Activated T-cell treated with anti-CD3 and anti-CD28 coated beads for 48 hours (primary cell): Measurements from ENCODE around the gene ABCC10.
"Not testable (repeated sequence)": the region's sequence is repeated elsewhere in the genome, so short reads cannot be mapped to it uniquely, and the experiment has no call there.

Experiments used
- DNase-seq: peaks from one replicate; pipeline ENCODE4 v3.0.0-alpha.2; 2020; ENCODE audit warnings: low read depth

Gene ABCC10

DNA sequence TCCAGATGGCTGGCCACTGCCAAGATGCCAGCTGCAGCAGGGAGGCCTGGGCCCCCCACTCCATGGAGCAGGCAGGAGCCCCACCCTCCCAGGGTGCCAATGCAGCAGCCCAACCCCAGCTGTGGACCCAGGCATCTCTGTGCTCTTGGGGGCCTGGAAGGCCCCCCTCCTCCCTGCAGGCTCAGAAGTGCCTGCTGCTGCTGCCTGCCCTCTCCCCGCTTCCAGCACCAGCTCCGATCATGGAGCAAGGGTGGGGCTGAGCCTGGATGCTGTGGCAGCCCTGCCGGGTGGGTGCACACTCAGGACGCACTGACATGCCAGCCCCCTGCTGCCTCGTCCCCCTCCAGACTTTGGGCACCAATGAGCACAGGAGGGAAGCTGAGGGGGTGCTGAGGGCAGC, 14.8 kb upstream of the ABCC10 start:
- DNase-seq, result no peak

DNA sequence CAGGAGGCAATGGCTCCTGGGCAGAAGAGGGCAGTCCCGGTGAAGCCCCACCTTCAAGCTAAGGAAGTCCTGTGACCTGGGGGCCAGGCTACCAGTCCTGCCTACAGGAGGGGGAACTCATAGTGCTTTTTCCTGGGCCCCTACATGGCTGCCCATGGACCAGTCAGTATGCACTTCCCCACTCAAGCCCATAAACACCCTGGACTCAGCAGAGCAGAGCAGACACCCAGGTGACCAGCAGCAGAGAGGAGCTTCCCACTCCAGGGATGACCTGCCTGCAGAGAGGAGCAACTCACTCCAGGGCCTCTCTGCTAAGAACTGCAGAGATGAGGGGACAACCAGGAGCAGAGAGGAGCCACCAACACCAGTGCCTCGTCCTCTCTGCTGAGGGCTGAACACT, 14.3 kb upstream of the ABCC10 start:
- DNase-seq, result no peak

DNA sequence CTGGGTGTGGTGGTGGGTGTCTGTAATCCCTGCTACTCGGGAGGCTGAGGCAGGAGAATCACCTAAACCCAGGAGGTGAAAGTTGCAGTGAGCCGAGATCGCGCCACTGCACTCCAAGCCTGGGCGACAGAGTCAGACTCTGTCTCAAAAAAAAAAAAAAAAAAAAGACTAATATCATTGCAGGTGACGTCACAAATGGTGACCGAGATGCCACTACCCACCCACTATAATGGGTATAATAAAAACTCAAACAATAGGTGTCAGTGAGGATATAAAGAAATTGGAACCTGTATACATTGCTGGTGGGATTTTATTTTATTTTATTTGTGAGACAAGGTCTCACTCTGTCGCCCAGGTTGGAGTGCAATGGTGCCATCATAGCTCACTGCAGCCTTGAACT, 12.1 kb upstream of the ABCC10 start:
- DNase-seq, result not testable (repeated sequence)

DNA sequence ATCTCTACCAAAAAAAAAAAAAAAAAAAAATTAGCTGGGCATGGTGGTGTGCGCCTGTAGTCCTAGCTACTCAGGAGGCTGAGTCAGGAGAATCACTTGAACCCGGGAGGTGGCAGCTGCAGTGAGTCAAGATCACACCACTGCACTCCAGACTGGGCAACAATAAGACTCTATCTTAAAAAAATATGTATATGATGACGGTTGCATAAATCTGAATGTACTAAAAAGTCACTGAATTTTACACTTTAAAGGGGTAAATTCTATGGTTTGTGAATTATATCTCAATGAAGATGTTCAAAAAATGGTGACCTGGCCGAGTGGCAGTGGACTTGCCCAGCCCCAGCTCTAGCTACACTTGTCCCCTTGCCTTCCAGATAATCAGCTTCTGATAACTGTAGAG, 10.4 kb upstream of the ABCC10 start:
- no peak for DNase-seq

DNA sequence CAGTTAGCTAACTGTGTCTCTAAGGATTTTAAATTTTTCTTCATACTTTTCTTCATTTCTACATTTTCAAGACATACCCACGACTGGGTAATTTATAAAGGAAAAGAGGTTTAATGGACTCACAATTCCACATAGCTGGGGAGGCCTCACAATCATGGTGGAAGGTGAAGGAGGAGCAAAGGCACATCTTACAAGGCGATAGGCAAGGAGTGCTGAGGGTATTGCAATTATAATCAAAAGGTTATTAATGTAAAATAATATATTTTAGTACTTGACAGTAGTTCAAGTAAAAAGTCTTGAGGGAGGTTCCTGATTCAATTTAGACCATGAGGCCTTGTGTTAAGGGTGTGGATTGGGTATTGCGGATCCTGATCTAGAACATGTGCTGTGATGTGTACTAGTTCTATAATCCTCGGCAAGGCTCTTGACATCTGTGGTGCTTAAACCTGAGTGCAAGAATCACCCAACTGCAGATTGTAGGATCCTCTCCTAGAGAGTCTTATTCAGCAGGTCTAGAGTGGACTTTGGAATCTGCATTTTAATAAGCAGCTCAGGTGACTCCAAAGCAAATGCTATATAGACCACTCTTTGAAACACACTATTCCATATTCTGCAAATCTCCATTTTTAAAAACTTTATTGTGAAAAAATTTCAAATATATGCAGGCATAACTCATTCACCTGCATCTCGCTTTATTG, 7.2 kb upstream of the ABCC10 start:
- DNase-seq, result no peak

DNA sequence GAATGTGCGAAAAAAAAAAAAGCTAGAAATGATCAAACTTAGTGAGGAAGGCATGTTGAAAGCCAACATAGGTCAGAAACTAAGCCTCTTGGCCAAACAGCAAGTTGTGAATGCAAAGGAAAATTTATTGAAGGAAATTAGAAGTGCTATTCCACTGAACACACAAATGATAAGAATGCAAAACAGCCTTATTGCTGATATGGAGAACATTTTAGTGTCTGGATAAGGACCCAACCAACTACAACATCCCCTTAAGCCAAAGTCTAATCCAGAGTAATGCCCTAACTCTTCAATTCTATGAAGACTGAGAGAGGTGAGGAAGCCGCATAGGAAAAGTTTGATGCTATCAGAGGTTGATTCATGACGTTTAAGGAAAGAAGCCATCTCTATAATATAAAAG, 5.5 kb upstream of the ABCC10 start:
- DNase-seq, result no peak

DNA sequence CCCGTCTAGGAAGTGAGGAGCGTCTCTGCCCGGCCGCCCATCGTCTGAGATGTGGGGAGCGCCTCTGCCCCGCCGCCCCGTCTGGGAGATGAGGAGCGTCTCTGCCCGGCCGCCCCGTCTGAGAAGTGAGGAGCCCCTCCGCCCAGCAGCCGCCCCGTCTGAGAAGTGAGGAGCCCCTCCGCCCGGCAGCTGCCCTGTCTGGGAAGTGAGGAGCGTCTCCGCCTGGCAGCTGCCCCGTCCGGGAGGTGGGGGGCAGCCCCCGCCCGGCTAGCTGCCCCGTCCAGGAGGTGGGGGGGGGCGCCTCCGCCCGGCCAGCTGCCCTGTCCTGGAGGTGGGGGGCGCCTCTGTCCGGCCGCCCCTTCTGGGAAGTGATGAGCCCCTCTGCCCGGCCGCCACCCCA, 2.3 kb upstream of the ABCC10 start:
- DNase-seq, result not testable (repeated sequence)

DNA sequence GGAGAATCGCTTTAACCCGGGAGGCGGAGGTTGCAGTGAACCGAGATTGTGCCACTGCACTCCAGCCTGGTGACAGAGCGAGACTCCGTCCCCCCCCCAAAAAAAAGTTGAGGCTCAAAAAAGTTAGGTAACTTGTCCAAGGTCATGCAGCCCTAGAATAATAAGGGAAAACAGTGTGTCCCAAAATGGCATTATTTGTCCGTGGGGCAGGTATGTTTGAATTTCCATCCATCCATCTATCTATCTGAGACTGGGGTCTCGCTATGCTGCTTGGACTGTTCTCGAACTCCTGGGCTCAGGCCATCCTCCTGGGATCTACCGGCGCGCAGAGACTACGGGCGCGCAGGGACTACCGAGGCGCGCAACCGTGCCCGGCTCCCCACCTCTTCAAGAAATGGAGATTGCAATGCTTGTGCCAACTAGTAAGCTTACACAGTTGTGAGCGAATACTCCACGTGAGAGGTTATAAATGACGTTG, 374 bp upstream of the ABCC10 start:
- DNase-seq, result no peak

DNA sequence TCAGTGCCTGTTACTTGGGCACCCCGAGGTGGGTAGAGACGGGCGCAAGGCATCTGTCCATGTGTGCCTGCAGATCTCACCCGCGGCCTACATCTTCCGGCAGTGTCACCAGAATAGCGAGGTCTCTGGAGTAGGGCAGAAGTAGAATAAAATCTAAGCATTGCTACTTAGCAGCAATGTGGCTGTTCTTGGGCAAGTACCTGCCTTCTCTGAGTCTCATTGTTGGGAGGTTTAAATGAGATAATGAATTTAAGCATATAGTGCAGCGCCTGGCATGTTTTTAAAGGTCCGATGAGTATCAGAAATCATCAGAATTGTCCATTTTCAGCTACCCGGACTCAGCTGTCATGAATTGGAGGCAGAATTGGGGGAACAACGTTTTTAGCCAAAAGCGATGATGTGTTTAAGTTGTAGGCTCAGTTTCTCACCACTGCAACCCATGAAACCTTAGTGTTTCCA, 800 bp downstream of the ABCC10 start:
- no peak for DNase-seq

DNA sequence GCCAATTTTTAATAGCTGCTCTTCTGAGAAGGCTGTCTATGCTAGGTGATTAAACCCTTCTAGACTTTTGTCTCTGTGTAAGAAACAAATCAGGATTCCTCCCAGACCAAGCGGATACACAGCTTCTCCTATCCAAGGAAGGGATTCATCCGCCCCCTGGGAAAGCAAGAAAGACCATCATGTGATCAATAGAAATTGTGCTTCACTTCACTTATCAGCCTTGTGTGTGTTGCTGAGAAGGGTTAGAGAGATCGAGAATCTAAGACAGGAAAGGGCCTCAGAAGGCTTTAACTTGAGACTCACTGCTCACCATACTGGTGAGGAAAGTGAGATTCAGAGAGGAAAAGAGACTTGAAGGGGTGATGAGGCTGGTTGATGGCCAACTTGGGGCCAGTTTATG, 1.5 kb downstream of the ABCC10 start:
- DNase-seq, result no peak

DNA sequence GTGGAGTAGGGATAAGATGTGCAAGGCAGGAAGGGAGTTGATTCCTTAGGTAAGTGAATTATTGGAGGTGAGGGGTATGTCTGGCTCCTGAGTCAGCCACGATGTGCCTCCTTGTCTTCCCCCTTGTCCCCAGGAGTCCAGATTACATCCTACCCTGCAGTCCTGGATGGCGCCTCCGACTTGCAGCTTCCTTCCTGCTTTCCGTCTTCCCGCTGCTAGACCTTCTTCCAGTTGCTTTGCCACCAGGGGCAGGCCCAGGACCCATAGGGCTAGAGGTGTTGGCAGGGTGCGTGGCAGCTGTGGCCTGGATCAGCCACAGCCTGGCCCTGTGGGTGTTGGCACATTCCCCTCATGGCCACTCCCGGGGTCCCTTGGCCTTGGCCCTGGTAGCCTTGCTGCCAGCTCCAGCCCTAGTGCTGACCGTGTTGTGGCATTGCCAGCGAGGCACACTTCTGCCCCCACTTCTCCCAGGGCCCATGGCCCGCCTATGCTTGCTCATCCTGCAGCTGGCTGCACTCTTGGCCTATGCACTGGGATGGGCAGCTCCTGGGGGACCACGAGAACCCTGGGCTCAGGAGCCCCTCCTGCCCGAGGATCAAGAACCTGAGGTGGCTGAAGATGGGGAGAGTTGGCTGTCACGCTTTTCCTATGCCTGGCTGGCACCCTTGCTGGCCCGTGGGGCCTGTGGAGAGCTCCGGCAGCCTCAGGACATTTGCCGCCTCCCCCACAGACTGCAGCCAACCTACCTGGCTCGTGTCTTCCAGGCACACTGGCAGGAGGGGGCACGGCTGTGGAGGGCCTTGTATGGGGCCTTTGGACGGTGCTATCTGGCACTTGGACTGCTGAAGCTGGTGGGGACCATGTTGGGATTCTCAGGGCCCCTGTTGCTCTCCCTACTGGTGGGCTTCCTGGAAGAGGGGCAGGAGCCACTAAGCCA, 4.9 kb downstream of the ABCC10 start:
- DNase-seq, result no peak

DNA sequence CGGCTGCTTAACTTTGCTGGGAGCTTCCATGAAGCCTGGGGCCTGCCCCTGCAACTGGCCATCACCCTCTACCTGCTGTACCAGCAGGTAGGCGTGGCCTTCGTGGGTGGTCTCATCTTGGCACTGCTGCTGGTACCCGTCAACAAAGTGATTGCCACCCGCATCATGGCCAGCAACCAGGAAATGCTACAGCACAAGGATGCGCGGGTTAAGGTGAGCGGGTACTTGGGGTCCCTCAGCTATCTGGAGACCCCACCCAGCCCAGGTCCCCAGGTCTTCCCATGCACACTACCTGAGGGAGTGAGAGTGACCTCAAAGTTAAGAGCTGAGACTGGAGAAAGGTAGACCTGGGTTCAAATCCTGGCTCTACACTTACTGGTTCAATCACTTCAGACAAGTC, 5.8 kb downstream of the ABCC10 start:
- no peak for DNase-seq

DNA sequence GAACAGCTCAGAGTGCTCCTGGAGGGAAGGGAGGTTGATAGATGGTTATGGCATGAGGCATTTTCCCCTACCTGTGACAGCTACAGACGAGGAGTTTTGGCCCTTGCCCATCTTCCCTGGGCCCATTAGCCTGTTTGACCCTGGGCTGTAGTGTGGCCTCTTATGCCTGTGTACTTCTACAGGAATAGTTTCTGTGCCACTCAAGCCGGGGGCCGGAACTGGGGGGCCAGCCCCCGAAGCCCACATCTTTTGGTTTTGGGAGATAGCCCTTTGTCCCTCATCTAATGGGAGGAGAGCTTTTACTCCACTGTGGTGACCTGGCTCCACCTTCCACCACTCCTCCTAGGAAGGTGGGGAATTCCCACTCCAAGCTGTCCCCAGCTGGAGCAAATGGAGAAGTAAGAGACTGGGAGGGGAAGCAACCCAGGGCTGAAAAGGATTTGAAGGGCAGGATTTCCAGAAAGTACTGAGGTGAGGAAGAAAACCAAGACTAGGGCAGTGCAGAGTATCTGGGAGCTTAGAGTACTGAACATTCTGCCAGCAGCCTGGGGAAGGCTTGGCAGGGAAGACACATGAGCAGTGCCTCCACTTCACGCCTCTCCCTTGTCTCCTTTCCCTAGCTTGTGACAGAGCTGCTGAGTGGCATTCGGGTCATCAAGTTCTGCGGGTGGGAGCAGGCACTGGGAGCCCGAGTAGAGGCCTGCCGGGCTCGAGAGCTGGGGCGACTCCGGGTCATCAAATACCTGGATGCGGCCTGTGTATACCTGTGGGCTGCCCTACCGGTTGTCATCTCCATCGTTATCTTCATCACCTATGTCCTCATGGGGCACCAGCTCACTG, 6.9 kb downstream of the ABCC10 start:
- DNase-seq, result no peak

DNA sequence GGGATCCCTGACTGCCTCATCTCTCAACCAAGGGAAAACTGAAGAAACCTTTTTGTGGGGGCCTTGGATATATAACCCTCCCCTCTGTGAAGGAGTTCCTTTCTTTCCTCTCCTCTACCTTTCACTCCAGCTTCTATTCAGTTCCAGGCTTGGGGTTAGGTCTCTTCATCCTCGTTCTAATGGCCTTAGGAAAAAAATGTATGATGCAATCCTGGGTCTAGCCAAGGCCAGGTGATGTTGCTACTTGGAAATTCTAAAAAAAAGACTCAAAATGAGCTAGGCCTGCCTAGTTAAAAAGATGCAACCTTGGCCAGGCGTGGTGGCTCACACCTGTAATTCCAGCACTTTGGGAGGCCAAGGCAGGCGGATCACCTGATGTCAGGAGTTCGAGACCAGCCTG, 7.6 kb downstream of the ABCC10 start:
- DNase-seq, result no peak

DNA sequence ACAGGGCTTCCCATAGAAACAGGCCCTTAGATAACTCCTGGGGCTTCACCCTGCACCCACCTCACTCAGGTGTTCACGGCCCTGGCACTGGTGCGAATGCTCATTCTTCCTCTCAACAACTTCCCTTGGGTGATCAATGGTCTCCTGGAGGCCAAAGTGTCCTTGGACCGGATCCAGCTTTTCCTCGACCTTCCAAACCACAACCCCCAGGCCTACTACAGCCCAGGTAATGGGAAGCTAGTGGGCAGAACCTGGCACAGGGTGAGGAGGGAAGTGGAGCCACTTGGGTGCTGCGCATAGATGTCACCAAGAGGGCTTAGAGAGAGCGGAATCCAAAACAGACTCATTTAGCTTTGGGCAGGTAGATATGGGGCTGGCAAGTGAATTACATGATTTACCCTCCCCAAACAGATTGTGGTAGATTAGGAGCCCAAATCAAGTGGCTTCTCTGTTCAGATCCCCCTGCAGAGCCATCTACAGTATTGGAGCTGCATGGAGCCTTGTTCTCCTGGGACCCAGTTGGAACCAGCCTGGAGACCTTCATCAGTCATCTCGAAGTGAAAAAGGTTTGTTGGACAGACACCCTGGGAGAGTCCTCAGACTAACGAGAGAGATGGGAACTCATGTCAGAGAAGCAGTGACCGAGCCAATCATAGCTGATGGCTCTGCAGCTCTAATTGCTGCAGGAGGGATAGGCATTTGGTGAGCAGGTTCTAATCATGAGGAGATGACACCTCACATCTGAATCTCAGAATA, 8.5 kb downstream of the ABCC10 start:
- DNase-seq, result no peak

DNA sequence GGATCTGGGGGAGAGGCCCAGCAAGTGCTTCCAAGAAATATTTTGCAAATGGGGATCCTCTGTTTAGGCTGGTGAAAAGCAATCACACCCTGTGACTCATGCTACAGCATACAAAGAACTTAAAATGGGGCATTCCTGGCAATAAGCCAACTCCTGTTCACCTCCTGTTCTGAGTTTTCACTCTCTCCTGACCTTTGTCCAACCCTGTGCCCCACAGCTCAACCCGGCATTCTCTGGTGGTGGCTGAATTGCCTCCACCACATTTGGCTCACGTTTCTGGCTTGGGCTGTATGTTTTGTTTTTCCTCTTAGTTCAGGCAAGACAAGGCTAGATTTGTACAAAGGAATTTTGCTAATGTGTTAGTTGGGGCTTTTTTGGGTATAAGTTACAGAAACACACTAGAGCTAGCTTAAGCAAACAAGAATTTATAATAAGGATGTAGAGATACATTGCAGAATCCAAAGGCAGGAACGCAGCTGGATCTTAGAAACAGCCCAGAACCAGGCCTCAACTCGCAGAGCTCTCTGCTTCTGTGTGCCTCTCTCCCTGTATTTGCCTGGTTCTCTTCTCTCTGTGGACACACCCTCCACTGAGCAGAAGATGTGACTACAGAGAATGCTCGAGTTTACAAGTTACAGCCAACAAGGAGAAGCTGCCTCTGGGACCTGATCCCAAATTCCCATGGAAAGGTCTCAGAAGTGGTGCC, 9.4 kb downstream of the ABCC10 start:
- DNase-seq, result no peak

DNA sequence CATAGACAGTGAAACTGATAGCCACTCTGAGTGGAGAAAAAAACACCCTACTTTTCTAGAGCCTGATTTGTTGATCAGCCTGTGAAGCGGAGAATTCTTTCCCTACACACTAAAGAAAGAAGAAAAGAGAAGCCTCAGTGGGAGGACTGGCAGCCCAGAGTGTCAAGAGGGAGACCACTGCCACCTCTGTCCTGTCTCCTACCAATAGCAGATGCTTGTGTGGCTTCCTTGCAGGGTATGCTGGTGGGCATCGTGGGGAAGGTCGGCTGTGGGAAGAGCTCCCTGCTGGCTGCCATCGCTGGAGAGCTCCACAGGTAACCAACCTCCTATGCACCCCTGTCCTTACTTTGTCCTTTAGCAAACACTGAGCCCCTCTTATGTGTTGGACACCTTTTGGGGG, 10.4 kb downstream of the ABCC10 start:
- DNase-seq, result no peak

DNA sequence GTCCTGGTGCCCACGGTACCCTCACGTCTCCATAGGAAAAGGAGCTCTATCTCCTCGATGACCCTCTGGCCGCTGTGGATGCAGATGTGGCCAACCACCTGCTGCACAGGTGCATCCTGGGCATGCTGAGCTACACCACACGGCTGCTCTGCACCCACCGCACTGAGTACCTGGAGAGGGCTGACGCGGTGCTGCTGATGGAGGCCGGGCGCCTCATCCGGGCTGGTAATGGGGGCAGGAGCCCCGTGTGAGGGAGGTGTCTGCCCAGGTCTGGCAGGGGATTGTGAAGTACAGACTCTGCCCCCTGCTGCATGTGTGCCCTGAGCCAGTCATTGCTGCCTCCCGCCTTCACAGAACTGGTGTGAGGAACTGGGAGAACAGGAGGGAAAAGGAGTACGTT, 15.6 kb downstream of the ABCC10 start:
- no peak for DNase-seq

DNA sequence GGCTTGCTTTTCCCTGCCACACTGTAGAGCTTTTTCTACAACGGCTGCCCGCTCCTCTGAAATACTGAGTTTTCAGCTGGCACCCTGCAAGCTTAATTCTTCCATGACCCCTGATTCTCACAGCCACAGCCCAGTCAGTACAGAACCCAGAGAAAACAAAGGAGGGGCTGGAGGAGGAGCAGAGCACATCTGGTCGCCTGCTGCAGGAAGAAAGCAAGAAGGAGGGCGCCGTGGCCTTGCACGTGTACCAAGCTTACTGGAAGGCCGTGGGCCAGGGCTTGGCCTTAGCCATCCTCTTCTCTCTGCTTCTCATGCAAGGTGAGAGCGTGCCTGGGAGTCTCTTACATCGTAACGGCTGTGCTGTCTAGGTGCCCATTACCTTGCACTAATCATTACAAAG, 16.7 kb downstream of the ABCC10 start:
- DNase-seq, result no peak

DNA sequence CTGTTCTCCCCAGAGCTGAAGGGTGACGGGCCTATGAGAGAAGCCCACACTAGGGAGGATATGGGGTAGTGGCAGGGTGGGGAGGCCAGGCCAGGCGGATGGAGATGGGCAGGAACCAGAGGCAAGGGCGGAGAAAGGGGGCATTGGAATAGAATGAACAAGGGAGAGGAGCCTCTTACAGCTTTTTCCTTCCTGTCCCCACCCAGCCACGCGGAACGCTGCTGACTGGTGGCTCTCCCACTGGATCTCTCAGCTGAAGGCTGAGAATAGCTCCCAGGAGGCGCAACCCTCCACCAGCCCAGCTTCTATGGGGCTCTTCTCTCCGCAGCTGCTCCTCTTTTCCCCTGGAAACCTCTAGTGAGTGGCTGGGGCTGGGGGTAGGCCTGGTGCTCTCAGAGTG, 17.2 kb downstream of the ABCC10 start:
- DNase-seq, result no peak

DNA sequence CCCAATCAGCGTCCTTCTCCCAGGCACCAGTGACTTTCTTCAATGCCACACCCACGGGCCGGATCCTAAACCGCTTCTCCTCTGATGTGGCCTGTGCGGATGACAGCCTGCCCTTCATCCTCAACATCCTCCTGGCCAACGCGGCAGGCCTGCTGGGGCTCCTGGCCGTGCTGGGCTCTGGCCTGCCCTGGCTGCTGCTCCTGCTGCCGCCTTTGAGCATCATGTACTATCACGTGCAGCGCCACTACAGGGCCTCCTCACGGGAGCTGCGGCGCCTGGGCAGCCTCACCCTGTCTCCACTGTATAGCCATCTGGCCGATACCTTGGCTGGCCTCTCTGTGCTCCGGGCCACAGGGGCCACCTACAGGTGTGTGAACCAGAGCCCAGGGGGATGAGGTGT, 18.2 kb downstream of the ABCC10 start:
- DNase-seq, result no peak
